HTERT RPE-1 (cell line): ENCODE measurements around the gene ASB6.
"Not testable (repeated sequence)": the region's sequence is repeated elsewhere in the genome, so short reads cannot be mapped to it uniquely, and the experiment has no call there.

Experiments
- in situ Hi-C: fragments of 300-500 bp; cut with MboI; formaldehyde crosslinking; loops from 4 replicates; pipeline ENCODE4 v1.14.3; 2020; ENCODE audit warnings: low sequenced_read_pairs

The ASB6 gene

GRCh38 chr9:129644902-129645301 lies 3.0 kb upstream of the ASB6 start:
- in situ Hi-C loops, result no loop called here

DNA sequence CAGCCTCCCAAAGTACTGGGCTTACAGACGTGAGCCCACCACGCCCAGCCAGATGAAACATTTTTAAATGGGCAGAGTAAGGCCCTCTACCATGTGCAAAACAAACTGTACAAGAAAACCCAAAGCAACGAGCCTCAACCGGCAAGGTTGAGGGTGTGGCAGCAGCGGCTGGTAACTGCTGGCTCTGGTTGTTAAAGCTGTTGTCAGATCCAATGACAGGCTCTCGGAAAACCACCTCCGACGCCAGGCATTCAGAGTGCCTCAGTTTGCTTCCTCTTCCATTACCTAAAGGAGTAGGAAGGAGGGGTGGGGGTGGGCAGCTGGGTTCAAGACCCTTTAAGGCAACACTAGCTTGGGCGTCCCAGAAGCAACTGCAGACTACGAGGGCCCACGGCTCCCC lies 2.4 kb upstream of the ASB6 start:
- in situ Hi-C loops, result no loop called here

DNA sequence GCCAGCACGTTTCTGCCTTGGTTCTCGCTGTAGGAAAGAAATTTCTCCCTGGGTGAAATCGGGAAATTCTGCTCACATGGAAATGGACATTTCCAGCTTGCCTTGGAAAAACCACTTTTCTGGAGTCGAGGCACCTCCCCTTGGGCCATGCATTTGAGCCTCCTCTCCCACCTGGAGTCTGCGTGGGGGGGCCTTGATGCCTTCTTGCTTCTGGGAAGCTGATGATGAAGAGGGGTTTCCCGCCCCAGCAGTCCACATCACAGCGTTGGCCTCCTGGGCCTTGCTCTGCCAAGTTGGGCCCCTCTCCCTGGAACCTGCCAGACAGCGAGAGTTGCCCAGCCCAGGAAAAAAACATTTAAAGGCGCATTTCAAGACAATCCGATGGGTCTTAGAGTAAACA lies 1.8 kb upstream of the ASB6 start:
- in situ Hi-C loops, result no loop called here

GRCh38 chr9:129640871-129641749 lies 841 bp downstream of the ASB6 start:
- in situ Hi-C loops, result no loop called here

DNA sequence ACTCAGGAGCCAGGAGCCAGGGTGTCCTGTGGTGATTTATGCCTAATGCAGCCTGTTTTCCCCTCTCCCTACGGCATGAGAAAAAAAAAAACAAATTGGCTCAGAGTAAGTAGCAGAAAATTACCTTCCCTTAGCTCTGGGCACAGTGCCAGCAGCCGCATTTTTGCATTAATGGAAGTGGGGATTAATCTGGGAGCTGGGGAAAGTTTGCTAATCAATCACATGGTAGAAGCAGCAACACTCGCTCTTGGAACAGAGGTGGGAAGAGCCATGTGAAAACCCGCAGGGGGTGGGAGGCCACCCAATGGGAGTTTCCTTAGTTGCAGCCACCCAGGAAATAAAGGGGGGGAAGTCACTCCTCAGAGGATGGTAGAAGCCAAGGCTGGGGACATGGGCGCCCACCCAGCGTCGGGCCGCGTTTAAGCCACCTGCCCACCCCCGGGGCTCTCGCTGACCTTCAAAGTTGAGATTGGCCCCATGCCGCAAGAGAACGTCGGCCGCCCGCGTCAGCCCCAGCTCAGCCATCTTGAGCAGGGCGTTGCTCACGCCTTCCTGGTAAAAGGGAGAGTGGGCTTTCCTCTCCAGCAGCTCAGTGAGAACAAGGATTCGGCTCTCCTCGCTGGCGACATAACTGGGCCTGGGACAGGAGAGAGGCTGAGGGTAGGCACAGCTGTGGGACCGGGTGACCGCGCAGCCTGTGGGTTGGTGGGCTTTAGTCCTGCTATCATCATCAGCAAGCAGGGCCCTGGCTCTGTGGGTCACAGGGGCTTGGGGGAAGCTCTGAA lies 1.7 kb downstream of the ASB6 start:
- in situ Hi-C loops, result no loop called here

DNA sequence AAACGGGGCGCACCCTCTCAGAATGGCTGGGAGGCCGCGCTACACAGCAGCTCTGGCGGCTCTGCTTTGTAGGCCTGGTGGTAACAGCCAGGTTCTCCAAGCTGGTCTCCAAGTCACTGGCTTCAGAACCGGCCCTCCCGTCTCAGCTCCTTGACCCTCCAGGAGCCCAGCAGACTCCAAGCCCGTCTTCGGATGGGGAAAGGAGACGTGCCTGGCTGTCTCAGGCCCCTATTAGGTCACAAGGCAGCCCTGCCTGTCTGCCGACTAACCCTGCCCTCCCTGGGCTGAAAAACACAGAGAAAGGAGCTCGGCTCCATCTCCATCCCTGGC lies 2.2 kb downstream of the ASB6 start:
- in situ Hi-C loops, result no loop called here

GRCh38 chr9:129639034-129639630 lies 2.8 kb downstream of the ASB6 start:
- in situ Hi-C loops, result no loop called here

DNA sequence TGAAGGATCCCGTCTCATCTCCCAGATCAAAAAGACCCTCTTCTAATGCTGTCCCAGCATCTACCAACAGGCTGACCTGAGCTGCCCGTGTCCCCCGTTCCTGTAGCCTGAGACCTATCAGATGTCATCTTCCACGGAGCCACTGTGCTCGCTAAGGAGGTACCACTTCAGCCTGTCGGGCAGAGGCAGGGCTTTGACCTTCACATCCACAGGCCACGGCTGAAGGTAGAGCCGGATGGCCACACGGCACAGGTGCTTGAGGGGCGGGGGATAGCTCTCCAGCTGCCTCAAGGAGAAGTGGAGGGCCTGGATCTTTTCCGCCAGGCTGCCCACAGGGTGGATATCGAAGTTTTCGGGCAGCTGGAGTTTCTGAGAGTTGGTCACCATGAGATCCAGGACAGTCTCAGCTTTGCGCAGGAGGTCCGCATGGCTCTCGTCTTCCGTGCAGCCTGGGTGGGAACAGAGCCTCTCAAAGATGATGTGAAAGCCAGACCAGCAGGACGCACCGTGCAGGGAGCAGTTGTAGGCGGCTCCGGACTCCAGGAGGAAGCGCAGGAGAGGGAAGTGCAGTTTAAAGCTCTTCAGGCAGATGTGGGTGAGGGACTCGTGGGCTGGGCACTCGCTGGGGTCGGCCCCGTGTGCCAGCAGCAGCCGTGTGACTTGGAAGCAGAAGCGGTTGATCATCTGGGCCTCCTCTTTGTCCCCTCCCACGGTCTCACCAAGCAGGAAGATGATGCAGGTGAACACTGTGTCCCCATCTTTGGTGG lies 4.1 kb downstream of the ASB6 start:
- in situ Hi-C loops, result no loop called here

DNA sequence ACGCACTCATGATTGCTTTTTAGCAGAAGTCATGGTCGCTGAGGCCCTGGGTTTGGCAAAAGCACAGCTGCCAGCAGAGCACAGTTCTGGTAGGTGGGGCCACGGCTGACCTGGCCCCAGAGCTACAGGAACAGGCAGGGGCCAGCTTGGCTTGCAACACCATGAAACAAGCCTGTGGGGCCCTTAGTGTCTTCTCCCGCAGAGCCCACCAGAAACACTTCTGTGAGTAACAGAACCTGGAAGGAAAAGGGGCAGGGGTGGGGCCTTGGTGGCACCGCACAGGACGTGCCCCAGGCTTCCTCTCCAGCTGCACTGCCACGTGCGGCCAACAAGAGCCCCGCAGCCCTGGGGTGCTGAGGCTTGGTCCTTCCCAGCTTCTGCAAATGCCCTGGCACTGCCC lies 4.8 kb downstream of the ASB6 start:
- in situ Hi-C loops, result no loop called here

GRCh38 chr9:129636343-129636742 lies 5.6 kb downstream of the ASB6 start:
- in situ Hi-C loops, result not testable (repeated sequence)

GRCh38 chr9:129635099-129636065 lies 6.6 kb downstream of the ASB6 start:
- in situ Hi-C loops, result no loop called here

- in situ Hi-C loops, result no loop called here
These were observed 8.1 kb downstream of the ASB6 start for GRCh38 chr9:129633848-129634247.

DNA sequence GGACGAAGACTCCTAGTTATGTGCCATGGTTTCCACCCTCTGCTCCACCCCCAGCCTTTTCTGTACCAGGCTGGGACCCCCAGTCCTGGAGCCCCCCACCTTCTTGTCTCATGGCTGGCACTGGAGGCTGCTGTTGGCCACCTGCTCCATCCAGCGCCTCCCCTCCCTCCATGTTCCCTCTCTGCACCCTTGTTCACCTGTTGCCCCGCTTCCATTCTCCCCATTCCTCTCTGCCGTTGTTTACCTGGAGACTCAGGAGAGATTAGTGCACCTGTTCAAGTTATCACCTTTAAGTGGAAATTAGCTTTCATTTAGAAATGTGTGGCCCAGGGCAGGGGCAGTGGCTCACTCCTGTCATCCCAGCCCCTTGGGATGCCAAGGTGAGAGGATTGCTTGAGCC lies 8.7 kb downstream of the ASB6 start:
- in situ Hi-C loops, result no loop called here

DNA sequence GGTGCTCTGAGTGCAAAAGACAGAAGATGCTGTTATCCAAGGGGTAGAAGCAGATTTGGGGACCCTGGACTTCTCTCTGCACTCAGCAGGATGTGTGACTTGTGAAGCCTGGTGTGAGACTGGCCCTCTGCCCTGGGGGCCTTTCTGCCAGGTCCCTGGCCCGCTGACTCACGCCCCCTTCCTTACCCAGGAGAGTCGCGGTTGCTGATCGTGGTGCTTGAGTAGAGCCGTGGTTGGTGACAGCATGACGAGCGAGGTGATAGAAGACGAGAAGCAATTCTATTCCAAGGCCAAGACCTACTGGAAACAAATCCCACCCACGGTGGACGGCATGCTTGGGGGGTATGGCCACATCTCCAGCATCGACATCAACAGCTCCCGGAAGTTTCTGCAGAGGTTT lies 9.5 kb downstream of the ASB6 start:
- in situ Hi-C loops, result no loop called here

GRCh38 chr9:129631674-129632129 lies 10.2 kb downstream of the ASB6 start:
- in situ Hi-C loops, result no loop called here

DNA sequence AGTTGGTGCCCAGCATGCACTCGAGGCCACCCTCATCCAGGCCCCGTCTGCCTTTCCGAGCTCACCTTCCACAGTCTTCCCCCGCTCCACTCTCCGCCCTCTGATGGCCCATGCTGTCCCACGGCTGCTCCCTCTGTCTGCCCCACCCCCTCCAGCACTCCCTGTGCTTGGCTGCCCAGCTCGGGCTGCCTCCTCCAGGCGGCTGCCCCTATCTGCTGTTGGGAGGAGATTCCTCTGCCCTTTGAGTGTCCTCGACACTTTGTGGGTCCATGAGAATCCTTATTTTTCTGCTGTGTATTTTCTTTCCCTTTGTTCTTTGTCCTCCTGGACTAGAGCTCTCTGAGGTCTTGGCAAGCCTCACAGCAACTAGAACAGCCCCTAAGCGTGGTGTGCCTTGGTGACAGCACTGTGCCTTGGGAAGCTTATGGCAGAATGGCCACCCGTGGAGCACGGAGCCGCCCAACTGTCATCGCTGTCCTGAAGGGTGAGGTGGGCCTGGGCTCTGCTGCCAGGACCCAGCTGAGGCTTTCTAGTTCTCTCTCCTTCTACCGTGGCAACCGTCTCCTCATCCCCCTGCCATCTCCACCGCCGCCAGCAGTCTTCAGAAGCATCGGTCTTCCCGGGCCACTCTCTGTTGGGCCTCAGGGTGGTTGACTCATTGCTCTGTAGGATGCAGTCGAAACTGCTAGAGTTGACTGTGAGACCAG lies 10.8 kb downstream of the ASB6 start:
- in situ Hi-C loops, result no loop called here

DNA sequence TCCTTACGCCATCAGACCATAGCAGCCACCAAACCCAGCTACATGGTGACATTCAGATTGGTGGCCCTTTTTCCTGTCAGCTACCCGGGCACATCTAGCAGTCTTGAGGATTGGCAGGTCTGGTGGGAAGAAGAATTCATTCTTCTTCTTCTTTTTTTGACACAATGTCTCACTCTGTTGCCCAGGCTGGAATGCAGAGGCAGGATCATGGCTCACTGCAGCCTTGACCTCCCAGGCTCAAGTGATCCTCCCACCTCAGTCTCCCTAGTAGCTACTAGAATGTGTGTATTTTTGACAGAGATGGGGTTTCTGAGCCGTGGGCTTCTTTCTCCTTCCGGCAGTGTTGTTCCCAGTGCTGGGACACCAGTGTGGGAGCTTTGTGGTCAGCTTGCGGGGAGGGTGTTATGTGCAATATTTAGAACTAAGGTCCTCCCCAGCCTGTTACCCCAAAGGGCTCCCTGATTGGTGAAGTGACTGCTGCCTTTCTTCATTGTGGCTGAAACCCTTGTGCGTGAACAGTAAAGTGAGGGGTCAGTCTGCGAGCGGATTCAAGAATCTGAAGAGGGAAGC lies 12.6 kb downstream of the ASB6 start:
- in situ Hi-C loops, result no loop called here

GRCh38 chr9:129628709-129629108 lies 13.2 kb downstream of the ASB6 start:
- in situ Hi-C loops, result no loop called here
